PC-3 (cell line): ENCODE results near the gene POMC. TPM values are rescaled to one million over a fixed set of nuclear protein-coding genes. Genes with fewer than 3 reads are reported as not detected.

Source experiments
- total RNA-seq: library from RNA; depleted of rRNA; stranded (reverse); fragments of >200 nt; gene quantifications from 2 replicates; pipeline ENCODE4 v1.2.3, GENCODE V29; 2014; rRNA removed

Gene POMC
- total RNA-seq, 1 experiment from 2014 or later = not detected

Other genes with a start within 250 kb of the POMC start
- 52.0 and 70.3 TPM in 2 replicates for gene ADCY3, start 248.3 kb downstream of the POMC start, total RNA-seq
- 2.0 and 3.1 TPM in 2 replicates for gene DNAJC27, start 196.6 kb downstream of the POMC start, total RNA-seq
- gene EFR3B, start 126.5 kb downstream of the POMC start, total RNA-seq = 4.6 and 7.9 TPM in 2 replicates
- 12.2 and 20.6 TPM in 2 replicates for gene DNMT3A, start 173.3 kb upstream of the POMC start, total RNA-seq